Activated CD4-positive, alpha-beta T cell treated with anti-CD3 and anti-CD28 coated beads, Interleukin-2, amount 10 ng/mL, durations not matched to agents 7 days and 5 days (primary cell): ENCODE results near the gene MAP3K3. TPM values are rescaled to one million over a fixed set of nuclear protein-coding genes. Genes with fewer than 3 reads are reported as not detected.

Experiments used
- CTCF ChIA-PET: fragments of 350-600 bp; sonication (Branson Sonifier 250); formaldehyde crosslinking; loops from one replicate; lab custom pipeline; 2021; ENCODE audit warnings: antibody characterized with exemption; lab: Charles Lee
- POLR2A ChIA-PET: fragments of 350-600 bp; sonication (Branson Sonifier 250); formaldehyde crosslinking; loops from one replicate; lab custom pipeline; 2021; ENCODE audit warnings: antibody characterized with exemption; lab: Charles Lee
- DNase-seq: peaks from one replicate; pipeline ENCODE4 v3.0.0-alpha.2; 2020
- H3K27ac Mint-ChIP-seq: one replicate; pipeline ENCODE4 v1.8.0; 2021; ENCODE audit warnings: mild to moderate bottlenecking, moderate library complexity, mixed read lengths
- H3K27me3 Mint-ChIP-seq: one replicate; pipeline ENCODE4 v1.8.0; 2021; ENCODE audit warnings: mixed read lengths
- H3K36me3 Mint-ChIP-seq: one replicate; pipeline ENCODE4 v1.8.0; 2021; ENCODE audit warnings: low read depth, mixed read lengths
- H3K4me1 Mint-ChIP-seq: one replicate; pipeline ENCODE4 v1.8.0; 2021; ENCODE audit warnings: mixed read lengths
- H3K4me3 Mint-ChIP-seq: one replicate; pipeline ENCODE4 v1.8.0; 2021; ENCODE audit warnings: mild to moderate bottlenecking, moderate library complexity, mixed read lengths
- H3K9me3 Mint-ChIP-seq: one replicate; pipeline ENCODE4 v1.8.0; 2021; ENCODE audit warnings: mixed read lengths
- total RNA-seq, 2 experiments: library from RNA; stranded (reverse); gene quantifications; one replicate each; pipeline ENCODE4 v1.2.3, GENCODE V29; 2021

MAP3K3 gene
- total RNA-seq, 2 experiments from 2014 or later = 38.7 to 40.3 TPM

- no peak overlapping the region for H3K4me3 Mint-ChIP-seq
Measured at GRCh38 chr17:63598281-63598680, 23.9 kb upstream of the MAP3K3 start.

GRCh38 chr17:63600569-63601438 is 21.4 kb upstream of the MAP3K3 start, which contains the start of gene TACO1:
TSS of gene TACO1 (plus strand) at chr17:63600895. CDS start at chr17:63601084, 189 bp downstream.
- Mint-ChIP-seq H3K4me3 (peak within 1 kb of the TSS; percentile 98), H3K36me3 (peaks cover 18% of the 10 kb centered on the region), H3K27me3 (no peaks in the 10 kb centered on the region), H3K4me1 (peaks cover 45% of the 10 kb centered on the region), H3K9me3 (no peaks in the 10 kb centered on the region), H3K27ac (peak within 1 kb of the TSS; percentile 95)
- ChIA-PET CTCF (interaction anchor here (0.9 to 1.7 kb wide), 4 partner anchors 10 to 166 kb away, joined by 3 to 9 read pairs (median 5); no protein-coding TSS in a partner anchor), POLR2A (interaction anchor here (0.6 to 1.2 kb wide), 2 partner anchors 51 to 1428 kb away, joined by 4 to 6 read pairs; partner anchors contain the start of gene DCAF7)
- peak; percentile 81 for DNase-seq

More at GRCh38 chr17:63598281-63598680, 23.9 kb upstream of the MAP3K3 start:
- Mint-ChIP-seq H3K36me3 (peaks cover 11% of the 10 kb centered on the region), H3K4me1 (peaks cover 37% of the 10 kb centered on the region), H3K27ac (peak overlapping the region; percentile 48), H3K27me3 (no peaks in the 10 kb centered on the region), H3K9me3 (no peaks in the 10 kb centered on the region)
- no peak for DNase-seq
- ChIA-PET CTCF (interaction anchor here (0.7 kb wide), 1 partner anchor 22 kb away, joined by 3 read pairs; no protein-coding TSS in a partner anchor), POLR2A (no interaction called here)

- peak overlapping the region; percentile 98 for H3K4me3 Mint-ChIP-seq
Measured at GRCh38 chr17:63601439-63602371, 20.5 kb upstream of the MAP3K3 start.

DNA sequence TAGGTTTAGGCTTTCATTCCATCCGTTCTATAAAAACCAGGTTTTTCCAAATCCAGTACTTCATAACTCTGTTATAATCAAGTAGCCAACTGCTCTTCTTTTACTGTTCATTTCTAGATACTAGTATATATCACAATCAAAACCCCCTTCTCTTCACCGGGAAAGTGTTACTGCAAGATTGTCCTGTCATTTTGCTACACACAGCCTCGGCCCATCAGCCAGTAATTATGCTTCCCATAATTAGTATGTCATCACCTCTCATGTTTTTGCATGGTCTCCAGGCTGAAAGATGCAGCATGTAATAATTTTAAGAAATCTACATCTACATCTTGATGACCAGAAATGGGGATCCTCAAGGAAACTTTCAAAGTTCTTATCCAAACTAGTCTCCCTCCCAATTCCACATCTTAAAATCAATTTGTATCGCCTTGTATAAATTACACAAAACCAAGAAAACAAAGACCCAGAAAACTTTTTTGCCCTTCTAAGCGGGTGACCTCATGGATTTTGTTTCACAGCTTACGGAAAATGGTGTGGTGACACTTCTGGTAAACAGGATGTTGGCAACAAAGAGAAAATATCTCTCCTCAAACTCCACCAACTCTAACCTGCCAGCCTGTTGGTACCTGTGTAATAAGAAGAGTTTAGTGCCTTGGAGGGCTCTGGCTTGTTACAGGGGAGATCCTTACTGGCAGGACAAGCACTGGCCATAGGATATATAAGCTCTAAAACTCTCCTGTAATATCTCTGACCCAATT is 12.2 kb upstream of the MAP3K3 start:
- Mint-ChIP-seq H3K36me3 (peaks cover 48% of the 10 kb centered on the region), H3K27ac (peak overlapping the region; percentile 98), H3K9me3 (no peaks in the 10 kb centered on the region), H3K4me1 (peaks cover 40% of the 10 kb centered on the region), H3K4me3 (peak overlapping the region; percentile 67), H3K27me3 (no peaks in the 10 kb centered on the region)
- ChIA-PET POLR2A (no interaction called here), CTCF (interaction anchor here (0.6 to 7.0 kb wide), 5 partner anchors 11 to 183 kb away, joined by 3 to 48 read pairs (median 10); partner anchors contain the start of gene MAP3K3)
- peak; percentile 59 for DNase-seq

More at GRCh38 chr17:63601439-63602371, 20.5 kb upstream of the MAP3K3 start:
- DNase-seq = no peak
- POLR2A ChIA-PET = interaction anchor here (0.5 to 1.2 kb wide), 2 partner anchors 10 to 52 kb away, joined by 3 to 6 read pairs; partner anchors contain the start of gene DCAF7
- Mint-ChIP-seq H3K36me3 (peaks cover 25% of the 10 kb centered on the region), H3K9me3 (no peaks in the 10 kb centered on the region), H3K4me1 (peaks cover 46% of the 10 kb centered on the region), H3K27me3 (no peaks in the 10 kb centered on the region), H3K27ac (peak overlapping the region; percentile 95)
- CTCF ChIA-PET = interaction anchor here (0.6 to 1.7 kb wide), 5 partner anchors 10 to 167 kb away, joined by 3 to 9 read pairs (median 3); no protein-coding TSS in a partner anchor

DNA sequence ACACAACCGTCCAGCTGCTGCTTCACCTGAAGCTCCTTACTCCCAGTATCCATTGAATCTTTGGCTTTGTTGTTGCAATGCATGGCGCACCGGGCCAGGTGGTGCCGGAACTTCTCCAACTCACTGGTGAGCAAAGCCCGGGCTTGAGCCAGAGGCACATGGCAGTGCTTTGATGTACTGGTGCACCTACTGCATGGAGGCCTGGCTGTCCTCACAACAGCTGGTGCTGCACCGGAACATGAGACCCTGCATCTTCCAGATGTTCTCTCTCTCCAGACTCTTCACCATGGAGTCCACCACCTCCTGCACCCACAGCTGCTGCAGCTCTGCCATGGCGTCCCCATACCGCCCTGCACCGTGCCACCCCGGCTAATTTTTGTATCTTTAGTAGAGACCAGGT is 11.4 kb upstream of the MAP3K3 start:
- no peaks in the 10 kb centered on the region for H3K9me3 Mint-ChIP-seq
- H3K36me3 Mint-ChIP-seq = peaks cover 40% of the 10 kb centered on the region
- H3K4me1 Mint-ChIP-seq = peaks cover 34% of the 10 kb centered on the region
- H3K27ac Mint-ChIP-seq = peak overlapping the region; percentile 98
- peak overlapping the region; percentile 67 for H3K4me3 Mint-ChIP-seq
- CTCF ChIA-PET = interaction anchor here (0.9 to 7.0 kb wide), 10 partner anchors 9 to 191 kb away, joined by 3 to 48 read pairs (median 7); partner anchors contain the start of gene MAP3K3
- POLR2A ChIA-PET = interaction anchor here (1.2 kb wide), 1 partner anchor 61 kb away, joined by 4 read pairs; the partner anchor contains the start of gene DCAF7
- H3K27me3 Mint-ChIP-seq = no peaks in the 10 kb centered on the region
- no peak for DNase-seq

GRCh38 chr17:63611354-63611753 is 10.9 kb upstream of the MAP3K3 start:
- peaks cover 35% of the 10 kb centered on the region for H3K36me3 Mint-ChIP-seq

DNA sequence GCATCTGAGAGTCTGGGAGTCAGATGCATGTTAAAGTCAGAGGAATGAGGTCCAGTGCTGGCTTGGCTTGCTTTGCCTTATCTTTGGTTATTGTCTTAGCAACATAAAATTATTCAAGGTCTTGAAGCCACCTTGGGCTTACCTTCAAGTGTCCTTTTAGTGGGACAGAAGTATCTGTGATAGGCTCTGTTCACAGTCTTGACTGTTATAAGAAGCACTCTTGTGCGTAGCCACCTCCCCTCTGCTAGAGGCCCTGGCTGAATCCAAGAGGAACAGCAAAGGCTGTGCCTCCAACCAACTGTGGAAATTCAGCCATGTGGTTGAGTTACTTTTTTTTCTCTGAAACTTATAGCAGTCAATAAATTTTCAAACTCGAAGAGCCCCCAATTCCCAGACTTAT is 8.6 kb upstream of the MAP3K3 start:
- H3K9me3 Mint-ChIP-seq = no peaks in the 10 kb centered on the region
- H3K4me1 Mint-ChIP-seq = peaks cover 29% of the 10 kb centered on the region
- no peak overlapping the region for H3K27ac Mint-ChIP-seq
- H3K4me3 Mint-ChIP-seq = no peak overlapping the region
- no peak for DNase-seq
- ChIA-PET POLR2A (no interaction called here), CTCF (interaction anchor here (0.6 to 3.2 kb wide), 2 partner anchors 178 to 188 kb away, joined by 4 to 23 read pairs; no protein-coding TSS in a partner anchor)
- H3K27me3 Mint-ChIP-seq = peaks cover 4% of the 10 kb centered on the region
- peaks cover 19% of the 10 kb centered on the region for H3K36me3 Mint-ChIP-seq

More at GRCh38 chr17:63611354-63611753, 10.9 kb upstream of the MAP3K3 start:
- Mint-ChIP-seq H3K27ac (peak overlapping the region; percentile 98), H3K4me3 (peak overlapping the region; percentile 67), H3K4me1 (peaks cover 34% of the 10 kb centered on the region), H3K27me3 (no peaks in the 10 kb centered on the region), H3K9me3 (no peaks in the 10 kb centered on the region)
- POLR2A ChIA-PET = interaction anchor here (0.6 to 1.8 kb wide), 4 partner anchors 9 to 61 kb away, joined by 3 to 7 read pairs (median 4); partner anchors contain the start of genes DCAF7 and MAP3K3
- CTCF ChIA-PET = interaction anchor here (0.6 to 7.0 kb wide), 28 partner anchors 9 to 613 kb away, joined by 3 to 48 read pairs (median 4); partner anchors contain the start of genes ACE, CCDC47, CYB561 and DDX42
- peak; percentile 61 for DNase-seq

- Mint-ChIP-seq H3K27ac (peak overlapping the region; percentile 94), H3K36me3 (no peaks in the 10 kb centered on the region), H3K27me3 (peaks cover 4% of the 10 kb centered on the region), H3K9me3 (no peaks in the 10 kb centered on the region), H3K4me3 (peak overlapping the region; percentile 89), H3K4me1 (peaks cover 29% of the 10 kb centered on the region)
- ChIA-PET CTCF (interaction anchor here (0.8 to 4.1 kb wide), 5 partner anchors 10 to 194 kb away, joined by 3 to 46 read pairs (median 4); no protein-coding TSS in a partner anchor), POLR2A (interaction anchor here (0.9 kb wide), 1 partner anchor 120 kb away, joined by 4 read pairs; the partner anchor contains the start of gene STRADA)
- DNase-seq = no peak
Measured at GRCh38 chr17:63621229-63621683, 961 bp upstream of the MAP3K3 start.

- peak overlapping the region; percentile 95 for H3K4me3 Mint-ChIP-seq
- H3K4me1 Mint-ChIP-seq = peaks cover 38% of the 10 kb centered on the region
- H3K36me3 Mint-ChIP-seq = no peaks in the 10 kb centered on the region
- ChIA-PET POLR2A (interaction anchor here (1.0 kb wide), 1 partner anchor 11 kb away, joined by 7 read pairs; no protein-coding TSS in a partner anchor), CTCF (interaction anchor here (0.6 to 4.1 kb wide), 11 partner anchors 10 to 221 kb away, joined by 3 to 46 read pairs (median 4); no protein-coding TSS in a partner anchor)
- DNase-seq = peak; percentile 59
- H3K27me3 Mint-ChIP-seq = no peaks in the 10 kb centered on the region
- peak overlapping the region; percentile 95 for H3K27ac Mint-ChIP-seq
- no peaks in the 10 kb centered on the region for H3K9me3 Mint-ChIP-seq
Measured at GRCh38 chr17:63622574-63623390, 565 bp downstream of the MAP3K3 start.
